Measurements from ENCODE around the gene CTSD. TPM values are rescaled to one million over a fixed set of nuclear protein-coding genes. Genes with fewer than 3 reads are reported as not detected.

The CTSD gene
- total and polyA plus RNA-seq, 2 experiments from 2014 or later = 67.1 to 251 TPM

GRCh38 chr11:1755344-1755691, 8.4 kb downstream of the CTSD start:
- Mint-ChIP-seq H3K27ac (0 out of 2 replicates have a peak overlapping the region, but pooled peaks have one; percentile 34), H3K9me3 (no peaks in the 10 kb centered on the region), H3K36me3 (ENCODE audit: low read depth) (peaks cover 12% of the 10 kb centered on the region; the same call in 2 of the 3 replicates), H3K4me1 (peaks cover 7% of the 10 kb centered on the region; the same call in 2 of the 3 replicates), H3K4me3 (no peak overlapping the region), H3K27me3 (ENCODE audit: insufficient read depth, low read depth, poor library complexity) (peaks cover 8% of the 10 kb centered on the region)
- Histone ChIP-seq H3K79me2 (replicated peaks; ENCODE audit: insufficient read depth) (no peaks in the 10 kb centered on the region), H3K27me3 (ENCODE audit: insufficient read depth) (peaks cover 3% of the 10 kb centered on the region), H4K20me1 (replicated peaks; ENCODE audit: insufficient read depth) (no peaks in the 10 kb centered on the region), H3K4me1 (ENCODE audit: insufficient read depth) (no peaks in the 10 kb centered on the region; the same call in 1 of the 2 replicates), H3K27ac (ENCODE audit: low read depth) (no peak overlapping the region), H3K36me3 (ENCODE audit: insufficient read depth) (no peaks in the 10 kb centered on the region), H3F3A (replicated peaks; ENCODE audit: low read depth) (no peaks in the 10 kb centered on the region), H2AFZ (no peak overlapping the region), H3K9me2 (ENCODE audit: insufficient read depth) (no peaks in the 10 kb centered on the region), H3K4me3 (no peak overlapping the region), H3K4me2 (no peak overlapping the region)
- TF ChIP-seq, protein P1, sequence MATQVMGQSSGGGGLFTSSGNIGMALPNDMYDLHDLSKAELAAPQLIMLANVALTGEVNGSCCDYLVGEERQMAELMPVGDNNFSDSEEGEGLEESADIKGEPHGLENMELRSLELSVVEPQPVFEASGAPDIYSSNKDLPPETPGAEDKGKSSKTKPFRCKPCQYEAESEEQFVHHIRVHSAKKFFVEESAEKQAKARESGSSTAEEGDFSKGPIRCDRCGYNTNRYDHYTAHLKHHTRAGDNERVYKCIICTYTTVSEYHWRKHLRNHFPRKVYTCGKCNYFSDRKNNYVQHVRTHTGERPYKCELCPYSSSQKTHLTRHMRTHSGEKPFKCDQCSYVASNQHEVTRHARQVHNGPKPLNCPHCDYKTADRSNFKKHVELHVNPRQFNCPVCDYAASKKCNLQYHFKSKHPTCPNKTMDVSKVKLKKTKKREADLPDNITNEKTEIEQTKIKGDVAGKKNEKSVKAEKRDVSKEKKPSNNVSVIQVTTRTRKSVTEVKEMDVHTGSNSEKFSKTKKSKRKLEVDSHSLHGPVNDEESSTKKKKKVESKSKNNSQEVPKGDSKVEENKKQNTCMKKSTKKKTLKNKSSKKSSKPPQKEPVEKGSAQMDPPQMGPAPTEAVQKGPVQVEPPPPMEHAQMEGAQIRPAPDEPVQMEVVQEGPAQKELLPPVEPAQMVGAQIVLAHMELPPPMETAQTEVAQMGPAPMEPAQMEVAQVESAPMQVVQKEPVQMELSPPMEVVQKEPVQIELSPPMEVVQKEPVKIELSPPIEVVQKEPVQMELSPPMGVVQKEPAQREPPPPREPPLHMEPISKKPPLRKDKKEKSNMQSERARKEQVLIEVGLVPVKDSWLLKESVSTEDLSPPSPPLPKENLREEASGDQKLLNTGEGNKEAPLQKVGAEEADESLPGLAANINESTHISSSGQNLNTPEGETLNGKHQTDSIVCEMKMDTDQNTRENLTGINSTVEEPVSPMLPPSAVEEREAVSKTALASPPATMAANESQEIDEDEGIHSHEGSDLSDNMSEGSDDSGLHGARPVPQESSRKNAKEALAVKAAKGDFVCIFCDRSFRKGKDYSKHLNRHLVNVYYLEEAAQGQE (IDR thresholded peaks at IDR 0.05; ENCODE audit: unreplicated experiment) = no peak
- TF ChIP-seq EZH2phosphoT487 (IDR thresholded peaks at IDR 0.05; ENCODE audit: unreplicated experiment) (no peak), JUNB (IDR thresholded peaks at IDR 0.05; ENCODE audit: unreplicated experiment) (no peak), ZNF114 (CRISPR knock-in tag; IDR thresholded peaks at IDR 0.05) (no peak), ZNF331 (CRISPR knock-in tag; IDR thresholded peaks at IDR 0.05; ENCODE audit: low read depth) (no peak)
- DNase-seq (ENCODE audit: low spot score) = no peak
- ATAC-seq = no peak

GRCh38 chr11:1754376-1755150, 9.2 kb downstream of the CTSD start:
- Histone ChIP-seq H3K79me2 (replicated peaks; ENCODE audit: insufficient read depth) (no peaks in the 10 kb centered on the region), H3K4me1 (ENCODE audit: insufficient read depth) (no peaks in the 10 kb centered on the region; the same call in 1 of the 2 replicates), H4K20me1 (replicated peaks; ENCODE audit: insufficient read depth) (no peaks in the 10 kb centered on the region), H3K4me2 (no peak overlapping the region), H3F3A (replicated peaks; ENCODE audit: low read depth) (no peaks in the 10 kb centered on the region), H3K27me3 (ENCODE audit: insufficient read depth) (peaks cover 11% of the 10 kb centered on the region), H3K36me3 (ENCODE audit: insufficient read depth) (no peaks in the 10 kb centered on the region), H3K9me2 (ENCODE audit: insufficient read depth) (no peaks in the 10 kb centered on the region), H3K4me3 (no peak overlapping the region), H3K27ac (ENCODE audit: low read depth) (no peak overlapping the region), H2AFZ (no peak overlapping the region)
- no peak overlapping the region for H3K27ac Mint-ChIP-seq
- peaks cover 14% of the 10 kb centered on the region; the same call in 2 of the 3 replicates for H3K4me1 Mint-ChIP-seq
- H3K9me3 Mint-ChIP-seq = no peaks in the 10 kb centered on the region; the same call in 2 of the 3 replicates
- TF ChIP-seq ZNF114 (CRISPR knock-in tag; IDR thresholded peaks at IDR 0.05) (no peak), EZH2 (IDR thresholded peaks at IDR 0.05; ENCODE audit: low read depth, unreplicated experiment) (no peak), EZH2phosphoT487 (IDR thresholded peaks at IDR 0.05; ENCODE audit: unreplicated experiment) (no peak), CREB1 (CRISPR knock-in tag; IDR thresholded peaks at IDR 0.05; ENCODE audit: low read depth) (no peak)
- DNase-seq (ENCODE audit: low spot score) = no peak
- no peak for ATAC-seq
- no peak overlapping the region for H3K4me3 Mint-ChIP-seq
- H3K36me3 Mint-ChIP-seq (ENCODE audit: low read depth) = peaks cover 12% of the 10 kb centered on the region; the same call in 2 of the 3 replicates
- H3K27me3 Mint-ChIP-seq (ENCODE audit: insufficient read depth, low read depth, poor library complexity) = peaks cover 16% of the 10 kb centered on the region

All from GM23338 (cell line).